Stimulated activated CD8-positive, alpha-beta memory T cell treated with anti-CD3 and anti-CD28 coated beads, Interleukin-7, amount 100 ng/mL, for 48 hours (primary cell): Measurements from ENCODE around the gene DFFA.
"Not testable (repeated sequence)": the region's sequence is repeated elsewhere in the genome, so short reads cannot be mapped to it uniquely, and the experiment has no call there.

Source experiments
- DNase-seq, 2 donors: peaks; one replicate each; pipeline ENCODE4 v3.0.0-alpha.2; 2020; ENCODE audit warnings: low read depth in 1 of 2; ENCODE audit errors: extremely low read depth in 1 of 2

The DFFA gene

GRCh38 chr1:10430216-10431069, 41.9 kb downstream of the DFFA start, which contains the start of gene CENPS:
Gene CENPS, plus strand, starts transcription at chr1:10430433. Its CDS starts 85 bp downstream, at chr1:10430518.
- DNase-seq = peak; percentile 87 to 91

GRCh38 chr1:10429868-10430215, 42.5 kb downstream of the DFFA start:
- no peak for DNase-seq

- no peak for DNase-seq
These were observed 43.3 kb downstream of the DFFA start for GRCh38 chr1:10428984-10429383.

GRCh38 chr1:10426535-10426848, 45.8 kb downstream of the DFFA start:
- not testable (repeated sequence) for DNase-seq

GRCh38 chr1:10425826-10426534, 46.3 kb downstream of the DFFA start:
- DNase-seq = not testable (repeated sequence)

- DNase-seq = no peak
These were observed 47.7 kb downstream of the DFFA start for GRCh38 chr1:10424651-10425050.

- no peak for DNase-seq
These were observed 48.3 kb downstream of the DFFA start for GRCh38 chr1:10424034-10424433.

- DNase-seq = no peak
These were observed 50.7 kb downstream of the DFFA start for GRCh38 chr1:10421637-10422036.

- DNase-seq = no peak
These were observed 53.0 kb downstream of the DFFA start for GRCh38 chr1:10419351-10419750.

- not testable (repeated sequence) for DNase-seq
These were observed 53.6 kb downstream of the DFFA start for GRCh38 chr1:10418741-10419140.

- not testable (repeated sequence) for DNase-seq
These were observed 56.4 kb downstream of the DFFA start for GRCh38 chr1:10415967-10416366.

GRCh38 chr1:10415211-10415930, 57.0 kb downstream of the DFFA start:
- DNase-seq = no peak

GRCh38 chr1:10407201-10407600, 65.1 kb downstream of the DFFA start:
- DNase-seq = no peak
